HG03064 (cell line): ENCODE data around the gene NUP210L.
A peak's percentile ranks its signal among the peaks of the same experiment; 100 is the strongest.

Experiments used
- ATAC-seq: cut with Tn5 transposase; IDR thresholded peaks from one replicate; pipeline ENCODE4 v1.9.1; 2021; ENCODE audit warnings: low read depth; ENCODE audit not compliant: unreplicated experiment

The NUP210L gene

GRCh38 chr1:153951183-153951582 lies 203.7 kb downstream of the NUP210L start:
- ATAC-seq = no peak

- ATAC-seq = peak; percentile 62
Observed at GRCh38 chr1:153946622-153947241, 208.1 kb downstream of the NUP210L start, which contains the start of gene DENND4B. DENND4B (minus strand) TSS chr1:153946718; CDS start chr1:153944374, 2,344 bp downstream.

GRCh38 chr1:153945795-153946621 lies 208.9 kb downstream of the NUP210L start:
- peak; percentile 63 for ATAC-seq

- ATAC-seq = no peak
Observed at GRCh38 chr1:153945131-153945794, 209.6 kb downstream of the NUP210L start.

- no peak for ATAC-seq
Observed at GRCh38 chr1:153944827-153945117, 210.1 kb downstream of the NUP210L start.

GRCh38 chr1:153944005-153944826 lies 210.7 kb downstream of the NUP210L start:
- ATAC-seq = no peak

- ATAC-seq = no peak
Observed at GRCh38 chr1:153942766-153943549, 211.9 kb downstream of the NUP210L start.
